IgD-negative memory B cell (primary cell): Measurements from ENCODE around the gene KCNJ2. TPM values are rescaled to one million over a fixed set of nuclear protein-coding genes. Genes with fewer than 3 reads are reported as not detected.

Experiments used
- H3K27ac Mint-ChIP-seq, 3 donors: one replicate each; pipeline ENCODE4 v1.8.0; 2020 to 2022; ENCODE audit warnings: mild to moderate bottlenecking in 3 of 3, mixed read lengths in 3 of 3, moderate library complexity in 1 of 3
- H3K27me3 Mint-ChIP-seq: one replicate; pipeline ENCODE4 v1.8.0; 2021; ENCODE audit warnings: mixed read lengths
- H3K36me3 Mint-ChIP-seq: one replicate; pipeline ENCODE4 v1.8.0; 2020; ENCODE audit warnings: mild to moderate bottlenecking, mixed read lengths
- H3K4me1 Mint-ChIP-seq, 3 donors: one replicate each; pipeline ENCODE4 v1.8.0; 2020 to 2022; ENCODE audit warnings: mixed read lengths in 3 of 3, mild to moderate bottlenecking in 1 of 3
- H3K4me3 Mint-ChIP-seq, 4 donors: one replicate each; pipeline ENCODE4 v1.8.0; 2020 to 2022; ENCODE audit warnings: mild to moderate bottlenecking in 4 of 4, mixed read lengths in 4 of 4, moderate library complexity in 3 of 4
- H3K9me3 Mint-ChIP-seq, 3 donors: one replicate each; pipeline ENCODE4 v1.8.0; 2020 to 2021; ENCODE audit warnings: mixed read lengths in 3 of 3, mild to moderate bottlenecking in 1 of 3
- polyA plus RNA-seq: library from polyadenylated mRNA; unstranded; fragments of 300-500 nt; fragmentation: Illumina TruSeq; gene quantifications from one replicate; pipeline ENCODE4 v1.2.3, GENCODE V29; 2021

The KCNJ2 gene
- not detected for polyA plus RNA-seq

GRCh38 chr17:70168977-70169708 is at the start of gene KCNJ2:
KCNJ2 (plus strand) TSS chr17:70169532; CDS start chr17:70175040, 5,508 bp downstream.
- Mint-ChIP-seq H3K27me3 (peaks cover 29% of the 10 kb centered on the region), H3K36me3 (peaks cover 1% of the 10 kb centered on the region), H3K4me1 (peaks cover 6 to 13% (median 6%) of the 10 kb centered on the region in 3 donors), H3K27ac (peak within 1 kb of the TSS in 1 of 3 donors; percentile 67), H3K4me3 (peak within 1 kb of the TSS; percentile 34 to 94 (median 82)), H3K9me3 (peaks cover 0 to 8% (median 0%) of the 10 kb centered on the region in 3 donors)

GRCh38 chr17:70119545-70119944 is 49.8 kb upstream of the KCNJ2 start:
- peaks cover 0 to 2% (median 0%) of the 10 kb centered on the region in 3 donors for H3K4me1 Mint-ChIP-seq
- peaks cover 4% of the 10 kb centered on the region for H3K27me3 Mint-ChIP-seq
- H3K36me3 Mint-ChIP-seq, result no peaks in the 10 kb centered on the region
- H3K4me3 Mint-ChIP-seq, result no peak overlapping the region
- peaks cover 0 to 5% (median 3%) of the 10 kb centered on the region in 3 donors for H3K9me3 Mint-ChIP-seq
- H3K27ac Mint-ChIP-seq, result no peak overlapping the region

GRCh38 chr17:70119983-70120382 is 49.3 kb upstream of the KCNJ2 start:
- H3K27me3 Mint-ChIP-seq, result peaks cover 4% of the 10 kb centered on the region
- peaks cover 0 to 2% (median 0%) of the 10 kb centered on the region in 3 donors for H3K4me1 Mint-ChIP-seq
- H3K36me3 Mint-ChIP-seq, result no peaks in the 10 kb centered on the region
- peak overlapping the region in 1 of 4 donors; percentile 75 for H3K4me3 Mint-ChIP-seq
- H3K27ac Mint-ChIP-seq, result no peak overlapping the region
- peaks cover 0 to 5% (median 3%) of the 10 kb centered on the region in 3 donors for H3K9me3 Mint-ChIP-seq

- Mint-ChIP-seq H3K4me3 (peak overlapping the region in 1 of 4 donors; percentile 75), H3K36me3 (no peaks in the 10 kb centered on the region), H3K9me3 (peaks cover 0 to 5% (median 3%) of the 10 kb centered on the region in 3 donors), H3K27me3 (peaks cover 4% of the 10 kb centered on the region), H3K4me1 (peaks cover 0 to 2% (median 0%) of the 10 kb centered on the region in 3 donors), H3K27ac (no peak overlapping the region)
These were observed 48.9 kb upstream of the KCNJ2 start for GRCh38 chr17:70120425-70120824.

- Mint-ChIP-seq H3K27me3 (peaks cover 2% of the 10 kb centered on the region), H3K4me1 (peaks cover 0 to 2% (median 0%) of the 10 kb centered on the region in 3 donors), H3K4me3 (no peak overlapping the region), H3K36me3 (no peaks in the 10 kb centered on the region), H3K9me3 (peaks cover 0 to 5% (median 3%) of the 10 kb centered on the region in 3 donors), H3K27ac (no peak overlapping the region)
These were observed 48.2 kb upstream of the KCNJ2 start for GRCh38 chr17:70121126-70121525.

GRCh38 chr17:70123193-70123592 is 46.1 kb upstream of the KCNJ2 start:
- Mint-ChIP-seq H3K27me3 (peaks cover 2% of the 10 kb centered on the region), H3K36me3 (no peaks in the 10 kb centered on the region), H3K4me3 (no peak overlapping the region), H3K4me1 (peaks cover 0 to 2% (median 0%) of the 10 kb centered on the region in 3 donors), H3K9me3 (peaks cover 0 to 3% (median 0%) of the 10 kb centered on the region in 3 donors), H3K27ac (no peak overlapping the region)

- peaks cover 3% of the 10 kb centered on the region for H3K27me3 Mint-ChIP-seq
- no peaks in the 10 kb centered on the region for H3K36me3 Mint-ChIP-seq
- peaks cover 0 to 2% (median 0%) of the 10 kb centered on the region in 3 donors for H3K4me1 Mint-ChIP-seq
- H3K27ac Mint-ChIP-seq, result no peak overlapping the region
- no peak overlapping the region for H3K4me3 Mint-ChIP-seq
- peaks cover 0 to 3% (median 0%) of the 10 kb centered on the region in 3 donors for H3K9me3 Mint-ChIP-seq
These were observed 44.6 kb upstream of the KCNJ2 start for GRCh38 chr17:70124723-70125122.

GRCh38 chr17:70127221-70127873 is 42.0 kb upstream of the KCNJ2 start:
- no peaks in the 10 kb centered on the region for H3K36me3 Mint-ChIP-seq
- H3K9me3 Mint-ChIP-seq, result peaks cover 0 to 2% (median 2%) of the 10 kb centered on the region in 3 donors
- H3K4me1 Mint-ChIP-seq, result no peaks in the 10 kb centered on the region
- H3K27me3 Mint-ChIP-seq, result peaks cover 6% of the 10 kb centered on the region
- no peak overlapping the region for H3K4me3 Mint-ChIP-seq
- no peak overlapping the region for H3K27ac Mint-ChIP-seq

GRCh38 chr17:70128727-70129238 is 40.5 kb upstream of the KCNJ2 start:
- H3K4me1 Mint-ChIP-seq, result no peaks in the 10 kb centered on the region
- H3K27me3 Mint-ChIP-seq, result peaks cover 6% of the 10 kb centered on the region
- H3K36me3 Mint-ChIP-seq, result no peaks in the 10 kb centered on the region
- peaks cover 0 to 2% (median 2%) of the 10 kb centered on the region in 3 donors for H3K9me3 Mint-ChIP-seq
- no peak overlapping the region for H3K4me3 Mint-ChIP-seq
- no peak overlapping the region for H3K27ac Mint-ChIP-seq

GRCh38 chr17:70130289-70130688 is 39.0 kb upstream of the KCNJ2 start:
- peaks cover 0 to 1% (median 0%) of the 10 kb centered on the region in 3 donors for H3K4me1 Mint-ChIP-seq

GRCh38 chr17:70132505-70132904 is 36.8 kb upstream of the KCNJ2 start:
- peaks cover 0 to 2% (median 1%) of the 10 kb centered on the region in 3 donors for H3K9me3 Mint-ChIP-seq

More at GRCh38 chr17:70130289-70130688, 39.0 kb upstream of the KCNJ2 start:
- Mint-ChIP-seq H3K9me3 (peaks cover 0 to 2% (median 2%) of the 10 kb centered on the region in 3 donors), H3K27me3 (peaks cover 6% of the 10 kb centered on the region), H3K36me3 (no peaks in the 10 kb centered on the region), H3K27ac (no peak overlapping the region), H3K4me3 (no peak overlapping the region)

GRCh38 chr17:70134042-70134441 is 35.3 kb upstream of the KCNJ2 start:
- Mint-ChIP-seq H3K4me3 (no peak overlapping the region), H3K27me3 (peaks cover 8% of the 10 kb centered on the region), H3K4me1 (peaks cover 6 to 11% (median 10%) of the 10 kb centered on the region in 3 donors), H3K36me3 (no peaks in the 10 kb centered on the region), H3K27ac (no peak overlapping the region), H3K9me3 (peaks cover 0 to 2% (median 0%) of the 10 kb centered on the region in 3 donors)

More at GRCh38 chr17:70132505-70132904, 36.8 kb upstream of the KCNJ2 start:
- H3K4me3 Mint-ChIP-seq, result no peak overlapping the region
- H3K27me3 Mint-ChIP-seq, result peaks cover 8% of the 10 kb centered on the region
- peaks cover 5 to 8% (median 5%) of the 10 kb centered on the region in 3 donors for H3K4me1 Mint-ChIP-seq
- no peaks in the 10 kb centered on the region for H3K36me3 Mint-ChIP-seq
- no peak overlapping the region for H3K27ac Mint-ChIP-seq

GRCh38 chr17:70134777-70135176 is 34.6 kb upstream of the KCNJ2 start:
- Mint-ChIP-seq H3K27me3 (peaks cover 7% of the 10 kb centered on the region), H3K27ac (no peak overlapping the region), H3K4me1 (peaks cover 6 to 11% (median 10%) of the 10 kb centered on the region in 3 donors), H3K9me3 (peaks cover 0 to 2% (median 0%) of the 10 kb centered on the region in 3 donors), H3K36me3 (no peaks in the 10 kb centered on the region), H3K4me3 (no peak overlapping the region)

GRCh38 chr17:70136131-70136530 is 33.2 kb upstream of the KCNJ2 start:
- H3K4me3 Mint-ChIP-seq, result no peak overlapping the region
- peaks cover 0 to 2% (median 0%) of the 10 kb centered on the region in 3 donors for H3K9me3 Mint-ChIP-seq
- no peak overlapping the region for H3K27ac Mint-ChIP-seq
- peaks cover 6 to 11% (median 10%) of the 10 kb centered on the region in 3 donors for H3K4me1 Mint-ChIP-seq
- H3K27me3 Mint-ChIP-seq, result peaks cover 4% of the 10 kb centered on the region
- H3K36me3 Mint-ChIP-seq, result no peaks in the 10 kb centered on the region
